RKO (cell line): ENCODE data around the gene LASP1.
A peak's percentile ranks its signal among the peaks of the same experiment; 100 is the strongest.

Experiments
- DNase-seq: peaks from one replicate; pipeline ENCODE4 v3.0.0-alpha.2; 2016; ENCODE audit warnings: low spot score

The LASP1 gene

DNA sequence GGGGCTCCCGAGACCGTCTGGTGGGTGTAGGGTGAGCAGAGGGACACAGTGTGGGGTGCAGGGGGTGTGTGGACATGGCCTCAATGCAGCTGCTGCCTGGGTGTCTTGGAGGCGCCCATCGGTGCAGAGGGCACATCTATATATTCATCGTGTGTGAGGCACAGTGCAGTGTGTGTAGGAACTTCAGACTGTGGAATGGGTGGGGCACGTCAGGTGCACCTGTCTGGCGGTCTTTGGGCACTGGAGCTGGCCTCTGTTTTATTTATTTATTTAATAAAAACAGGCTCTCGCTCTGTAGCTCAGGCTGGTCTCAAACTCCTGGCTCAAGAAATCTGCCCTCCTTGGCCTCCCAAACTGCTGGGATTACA lies 16.8 kb downstream of the LASP1 start:
- no peak for DNase-seq

DNA sequence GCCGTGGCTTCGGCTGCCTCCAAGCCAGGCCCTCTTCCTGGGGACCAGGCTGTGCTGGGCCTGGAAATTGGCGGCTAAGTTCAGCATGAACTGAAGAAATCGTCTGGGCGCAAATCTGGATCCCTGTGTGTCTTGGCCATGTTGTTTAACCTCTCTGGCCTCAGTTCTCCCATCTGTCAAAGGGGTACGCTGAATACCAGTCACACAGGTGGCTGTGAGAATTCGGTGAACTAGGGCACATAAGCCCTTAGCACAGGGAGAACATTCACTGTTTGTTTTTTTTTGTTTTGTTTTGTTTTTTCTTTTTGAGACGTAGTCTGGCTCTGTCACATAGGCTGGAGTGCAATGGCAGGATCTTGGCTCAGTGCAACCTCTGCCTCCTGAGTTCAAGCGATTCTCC lies 19.0 kb downstream of the LASP1 start:
- DNase-seq: no peak

DNA sequence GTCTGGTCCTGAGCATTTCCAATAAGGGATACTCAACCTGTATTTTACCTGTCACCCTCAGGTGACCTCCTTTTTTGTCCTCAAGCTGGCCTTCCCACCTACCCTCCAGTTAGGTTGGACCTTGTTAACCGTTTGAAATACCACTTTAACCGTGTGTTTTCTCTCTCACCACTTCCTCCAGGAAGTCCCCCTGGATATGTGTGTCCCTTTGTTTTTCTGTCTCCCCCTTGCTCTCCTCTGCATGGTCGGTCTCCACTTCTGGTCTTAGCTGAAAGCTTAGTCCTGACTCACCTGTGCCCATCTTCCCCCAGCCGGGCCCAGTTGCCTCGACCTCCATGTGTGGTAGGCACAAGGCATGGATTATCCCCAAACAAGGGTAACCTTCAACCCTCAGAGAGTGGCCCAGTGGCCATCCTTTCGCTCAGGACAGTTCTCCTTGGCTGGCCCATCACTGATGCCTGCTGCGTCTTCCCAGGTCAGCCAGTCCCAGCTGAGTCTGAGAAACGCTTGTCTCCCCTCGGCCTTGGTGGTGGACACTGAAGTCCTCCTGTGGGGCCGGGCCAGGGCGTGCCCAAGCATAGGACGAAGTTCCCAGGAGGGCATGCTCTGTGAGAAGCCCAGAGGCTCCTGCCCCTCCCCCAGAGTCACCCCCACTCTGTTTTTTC lies 20.0 kb downstream of the LASP1 start:
- no peak for DNase-seq

DNA sequence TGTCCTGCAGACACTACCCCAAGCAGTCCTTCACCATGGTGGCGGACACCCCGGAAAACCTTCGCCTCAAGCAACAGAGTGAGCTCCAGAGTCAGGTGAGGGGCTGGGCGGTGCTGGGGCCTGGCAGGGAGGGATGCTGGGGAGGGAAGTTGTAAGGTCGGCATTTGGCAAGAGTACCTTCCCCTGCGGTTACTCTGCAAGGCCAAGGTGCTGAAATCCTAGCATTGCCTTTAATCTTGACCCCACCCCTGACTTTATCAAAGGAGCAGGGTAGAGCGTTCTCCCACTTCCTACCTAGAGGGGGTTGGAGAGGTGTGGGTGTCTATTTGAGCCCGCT lies 20.5 kb downstream of the LASP1 start:
- no peak for DNase-seq

DNA sequence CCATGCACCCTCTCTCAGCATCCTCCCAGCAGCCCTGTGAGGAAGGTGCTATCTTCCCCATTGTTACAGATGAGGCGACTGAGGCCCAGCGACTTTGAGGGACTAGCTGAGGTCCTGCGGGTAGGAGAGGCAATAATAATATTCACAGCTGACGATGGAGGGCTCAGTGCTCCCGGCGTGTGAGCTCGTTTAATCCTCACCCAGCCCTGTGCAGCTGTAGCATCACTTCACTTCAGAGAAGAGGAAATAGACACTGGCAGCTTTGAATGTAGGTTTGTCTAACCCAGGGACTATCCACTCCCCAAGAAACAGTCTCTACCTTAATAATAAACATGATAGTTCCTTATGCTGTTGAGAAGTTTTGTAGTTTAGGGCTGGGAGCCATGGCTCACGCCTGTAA lies 21.6 kb downstream of the LASP1 start:
- DNase-seq: no peak

DNA sequence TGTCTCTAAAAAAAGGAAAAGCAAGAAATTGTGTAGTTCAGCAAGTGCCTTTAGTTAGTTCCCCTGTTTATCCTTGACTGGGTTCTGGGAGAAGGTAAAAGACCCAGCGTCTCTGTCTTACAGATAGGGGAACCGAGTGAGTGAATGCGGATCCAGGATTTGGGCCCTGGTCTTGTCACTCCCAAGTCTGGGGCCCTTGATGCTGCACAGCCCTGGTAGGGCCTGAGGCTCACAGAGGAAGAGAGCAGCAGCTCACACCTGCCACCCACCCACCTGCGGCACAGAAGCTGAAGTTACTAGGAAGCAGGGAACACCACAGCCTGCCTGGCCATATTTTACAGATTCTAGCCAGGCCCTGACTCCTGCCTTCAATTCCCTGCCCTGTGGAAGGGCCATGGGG lies 22.2 kb downstream of the LASP1 start:
- DNase-seq: no peak

DNA sequence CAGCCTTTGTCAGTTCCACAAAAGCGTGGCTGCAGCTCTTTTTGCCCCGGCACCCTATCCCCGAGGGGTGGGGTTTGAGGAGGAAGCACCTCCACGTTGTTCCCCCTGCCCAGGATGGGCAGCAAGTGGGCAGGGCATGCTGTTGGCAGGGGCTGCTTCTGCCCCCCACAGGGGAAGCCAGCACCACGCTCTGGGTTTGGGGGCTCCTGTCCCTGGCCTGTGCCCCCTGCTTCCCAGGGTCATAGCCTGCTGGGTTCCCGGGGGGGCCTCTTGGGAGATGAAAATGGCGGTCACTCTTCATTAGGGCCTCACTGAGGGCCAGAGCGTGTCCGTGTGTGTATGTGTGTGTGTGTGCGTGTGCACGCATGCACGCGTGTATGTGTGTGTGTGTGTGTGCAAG lies 22.8 kb downstream of the LASP1 start:
- no peak for DNase-seq

DNA sequence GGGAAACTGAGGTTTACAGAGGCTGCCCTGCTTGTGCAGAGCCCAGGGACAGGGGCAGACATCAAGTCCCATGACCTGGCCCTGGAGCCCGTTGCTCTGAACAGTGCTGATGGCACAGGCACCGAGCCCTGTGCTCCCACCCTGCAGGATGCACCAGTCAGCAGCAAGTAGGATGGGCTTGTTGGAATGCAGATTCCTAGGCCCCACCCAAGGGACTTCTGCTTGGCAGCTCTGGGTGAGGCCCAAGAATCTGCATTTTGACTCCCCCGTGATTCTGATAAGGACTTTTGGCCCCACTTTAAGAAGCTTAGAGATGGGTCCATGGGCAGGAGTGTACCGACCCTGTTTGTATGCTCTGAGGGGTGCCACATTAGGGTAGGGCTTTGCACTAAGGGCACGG lies 23.3 kb downstream of the LASP1 start:
- no peak for DNase-seq

DNA sequence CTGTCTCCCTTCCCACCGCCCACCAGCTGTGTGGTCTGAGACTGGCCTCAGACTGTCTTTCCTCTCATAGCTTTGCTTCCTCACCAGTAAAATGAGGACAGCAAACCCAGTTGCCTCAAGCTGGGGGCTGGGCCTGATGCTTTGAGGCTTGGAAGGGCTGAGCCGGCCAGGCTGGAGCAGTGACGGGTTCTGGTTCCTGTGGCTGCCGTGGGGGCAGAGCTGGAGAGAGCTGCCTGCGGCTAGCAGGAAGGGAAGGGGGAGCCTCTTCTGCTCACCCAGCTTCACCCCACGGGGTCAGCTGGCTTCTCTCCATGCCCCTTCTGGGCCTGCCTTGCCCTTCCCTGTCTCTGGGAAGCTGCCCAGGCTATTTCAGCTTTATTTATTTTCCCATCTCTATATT lies 23.7 kb downstream of the LASP1 start:
- DNase-seq: no peak

DNA sequence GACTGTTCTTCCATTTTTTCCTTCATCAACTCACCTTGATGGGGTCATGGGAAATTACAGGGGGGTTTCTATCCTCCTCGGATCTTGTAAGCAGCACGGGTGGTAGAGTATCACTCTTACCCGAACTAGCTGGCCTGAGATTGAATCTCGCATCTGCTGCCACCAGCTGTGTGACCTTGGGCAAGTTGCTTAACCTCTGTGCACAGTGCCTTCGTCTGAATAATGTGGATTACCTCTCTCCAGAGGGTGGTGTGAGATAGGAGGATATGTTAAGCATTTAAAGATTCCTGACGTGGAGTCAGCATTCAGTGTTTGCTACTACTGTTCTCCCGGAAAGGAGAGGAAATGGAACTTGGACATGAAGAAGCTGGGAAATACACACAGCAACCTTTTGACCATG lies 24.4 kb downstream of the LASP1 start:
- no peak for DNase-seq

DNA sequence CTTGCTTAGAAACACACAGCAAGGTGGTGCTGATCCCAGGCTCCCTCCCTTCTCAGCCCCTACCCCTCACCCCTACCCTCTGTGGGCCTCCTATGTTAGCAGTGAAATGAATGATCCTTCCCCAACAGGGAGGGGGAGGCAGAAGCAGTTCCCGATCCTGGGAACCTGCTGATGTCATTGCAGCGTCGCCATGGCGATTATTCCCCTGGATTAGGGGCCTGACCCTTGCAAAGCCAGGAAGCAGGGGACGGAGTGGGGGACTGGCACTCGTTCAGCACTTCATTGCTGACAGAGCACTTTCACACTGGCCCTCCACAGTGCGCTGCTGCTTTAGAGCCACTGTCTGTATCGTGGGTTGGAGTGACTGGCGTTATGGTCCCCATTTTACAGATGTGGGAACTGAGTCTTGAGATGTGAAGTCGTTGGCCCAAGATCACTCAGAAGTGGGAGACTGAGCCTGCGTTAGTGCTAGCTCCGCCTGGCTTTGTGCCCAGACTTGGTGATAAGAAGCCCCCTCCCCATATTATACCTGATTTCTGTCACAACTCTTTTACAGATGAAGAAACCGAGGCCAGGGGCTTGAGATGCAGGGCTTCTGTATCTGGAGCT lies 26.6 kb downstream of the LASP1 start:
- no peak for DNase-seq

DNA sequence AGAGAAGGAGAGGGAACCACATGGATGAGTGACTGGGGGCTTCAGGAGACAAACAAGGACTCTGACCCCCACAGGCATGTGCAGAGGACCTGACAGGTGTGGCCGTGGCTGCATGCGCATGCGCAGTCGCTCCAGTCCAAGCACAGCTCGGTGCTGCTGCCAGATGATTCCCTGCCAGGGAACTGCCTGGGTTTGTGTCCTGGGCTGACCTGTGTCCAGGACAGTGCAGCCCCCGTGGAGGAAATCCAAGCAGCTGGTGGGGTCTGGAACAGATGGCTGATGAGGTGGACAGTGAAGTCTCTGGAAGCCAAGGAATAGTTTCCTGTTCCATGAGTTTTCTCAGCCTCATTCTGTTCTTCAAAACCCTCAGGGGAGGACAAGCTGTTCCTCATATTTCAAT lies 27.3 kb downstream of the LASP1 start:
- no peak for DNase-seq

DNA sequence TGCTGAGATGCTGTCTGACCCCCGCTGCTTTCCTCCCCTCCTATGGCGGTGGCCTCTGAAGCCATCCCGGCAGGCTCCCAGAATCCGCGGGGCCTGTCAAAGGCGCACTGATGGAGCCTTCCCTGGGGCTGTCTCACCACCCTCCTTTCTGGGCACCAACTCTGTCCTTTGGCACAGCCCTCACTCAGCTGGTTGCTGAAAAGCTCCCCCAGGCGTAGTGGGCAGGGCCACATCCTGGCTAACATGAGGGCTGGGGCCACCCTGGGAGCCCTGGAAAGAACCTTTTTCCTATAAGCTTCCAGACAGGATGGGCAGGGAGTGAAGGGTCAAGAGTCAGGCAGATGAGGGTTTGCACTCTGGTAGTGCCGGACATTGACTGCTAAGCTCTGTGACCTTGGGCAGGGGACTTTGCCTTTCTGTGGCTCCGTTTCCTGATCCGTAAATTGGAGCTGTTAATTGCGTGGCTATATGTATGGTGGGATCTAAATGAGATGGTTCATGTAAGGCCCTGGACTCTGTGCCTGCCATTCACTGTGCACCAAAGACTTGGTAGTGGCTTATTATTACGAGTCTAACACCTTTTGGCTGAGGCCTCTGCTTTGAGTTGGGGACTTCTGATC lies 27.9 kb downstream of the LASP1 start:
- DNase-seq: no peak

DNA sequence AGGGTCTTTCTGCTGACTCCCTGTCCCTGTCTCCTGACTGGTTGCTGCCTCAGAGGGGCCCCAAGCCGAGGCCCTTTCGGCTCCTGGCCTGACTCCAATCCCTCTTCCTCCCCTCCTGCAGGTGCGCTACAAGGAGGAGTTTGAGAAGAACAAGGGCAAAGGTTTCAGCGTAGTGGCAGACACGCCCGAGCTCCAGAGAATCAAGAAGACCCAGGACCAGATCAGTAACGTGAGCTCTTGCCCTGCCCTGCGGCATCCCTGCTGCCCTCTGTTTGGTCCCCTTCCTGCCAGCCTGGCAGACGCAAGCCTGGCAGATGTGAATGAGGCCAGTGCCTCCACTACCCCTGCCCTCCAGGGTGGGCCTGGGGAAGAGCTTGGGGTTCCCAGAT lies 28.4 kb downstream of the LASP1 start:
- no peak for DNase-seq

DNA sequence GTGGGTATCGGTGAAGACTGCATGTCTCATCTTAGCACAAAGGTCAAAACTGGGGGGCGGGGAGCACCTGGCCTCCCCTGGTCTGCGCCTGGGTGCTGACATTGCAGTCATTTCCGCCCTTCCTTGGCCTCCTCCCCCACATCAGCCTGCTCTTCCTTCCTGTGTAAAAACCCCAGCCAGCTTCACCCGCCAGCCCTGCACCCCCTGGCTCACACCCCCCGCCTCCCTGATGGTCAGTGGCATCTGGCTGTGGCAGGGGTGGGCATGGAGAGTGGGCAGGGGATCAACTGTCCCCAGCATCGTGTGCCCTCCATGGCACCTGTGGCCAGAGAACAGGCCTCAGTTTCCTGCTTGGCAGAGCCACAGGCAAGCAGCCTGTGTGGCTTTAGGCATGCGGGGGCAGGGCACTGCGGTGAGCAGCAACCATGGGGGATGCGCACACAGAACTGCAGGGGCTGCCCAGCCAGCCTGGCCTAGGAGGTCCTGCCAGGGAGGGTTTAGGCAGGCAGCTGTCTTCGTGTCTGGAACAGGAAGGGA lies 29.0 kb downstream of the LASP1 start:
- no peak for DNase-seq

DNA sequence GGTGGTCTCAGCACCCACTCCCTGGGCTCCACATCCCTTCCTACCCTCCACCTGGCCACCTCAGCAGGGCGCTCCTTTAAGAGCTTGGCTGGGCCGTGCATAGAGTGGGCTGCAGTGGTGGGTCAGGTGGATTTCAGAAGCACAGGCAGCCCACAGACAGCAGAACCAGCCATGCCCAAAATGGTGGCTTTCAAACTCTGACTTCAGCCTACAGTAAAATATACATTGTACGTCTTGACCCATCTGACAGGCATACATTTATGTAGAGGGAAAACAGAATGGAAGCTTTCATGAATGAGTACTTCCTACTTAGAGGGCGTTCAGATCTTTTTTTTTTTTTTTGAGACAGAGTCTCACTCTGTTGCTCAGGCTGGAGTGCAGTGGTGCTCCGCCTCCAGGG lies 29.6 kb downstream of the LASP1 start:
- no peak for DNase-seq

DNA sequence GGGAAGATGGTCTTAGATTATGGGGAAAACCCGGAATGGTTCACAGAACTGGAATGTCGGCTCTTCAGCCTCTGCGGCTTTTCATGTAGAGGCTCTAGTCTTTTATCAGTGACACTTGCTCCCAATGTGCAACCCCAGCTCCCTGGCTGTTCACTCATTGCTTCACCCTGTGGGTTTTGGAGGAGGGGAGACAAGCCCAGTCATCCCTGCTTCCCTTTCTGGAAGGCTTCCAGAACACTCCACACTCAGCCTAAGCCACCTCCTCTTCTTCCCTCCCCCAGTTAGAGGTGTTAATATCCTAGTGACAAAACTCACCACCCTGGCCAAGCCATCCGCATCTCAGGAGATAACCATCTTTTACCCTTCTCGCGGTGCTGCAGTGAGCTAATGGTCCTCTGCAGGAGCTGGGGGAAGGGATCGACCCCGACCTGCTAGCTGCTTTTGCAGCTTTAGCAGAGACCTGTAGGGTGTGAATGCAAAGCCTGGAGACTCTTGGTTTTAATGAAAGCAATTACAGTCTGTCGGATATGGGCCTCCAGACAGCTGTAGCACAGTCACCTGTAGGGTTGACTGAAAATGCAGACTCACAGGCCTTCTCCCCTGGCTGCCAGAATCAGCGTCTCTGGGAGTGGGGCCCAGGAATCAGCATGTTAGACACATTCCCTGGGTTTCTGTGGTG lies 31.3 kb downstream of the LASP1 start:
- peak; percentile 33 for DNase-seq

DNA sequence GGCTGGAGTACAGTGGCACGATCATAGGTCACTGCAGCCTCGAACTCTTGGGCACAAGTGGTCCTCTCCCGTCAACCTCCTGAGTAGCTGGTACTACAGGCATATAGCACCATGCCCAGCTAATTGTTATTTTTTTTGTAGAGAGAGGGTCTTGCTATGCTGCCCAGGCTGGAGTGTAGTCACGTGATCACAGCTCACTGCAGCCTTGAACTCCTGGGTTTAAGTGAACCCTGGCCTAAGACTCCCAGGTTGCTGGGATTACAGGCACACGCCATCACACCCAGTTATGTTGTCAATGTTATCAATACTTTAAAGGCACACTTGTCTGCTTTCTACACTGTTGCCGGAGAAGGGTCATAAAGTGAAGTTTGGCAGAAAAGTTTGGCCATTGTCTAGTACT lies 33.5 kb downstream of the LASP1 start:
- no peak for DNase-seq

DNA sequence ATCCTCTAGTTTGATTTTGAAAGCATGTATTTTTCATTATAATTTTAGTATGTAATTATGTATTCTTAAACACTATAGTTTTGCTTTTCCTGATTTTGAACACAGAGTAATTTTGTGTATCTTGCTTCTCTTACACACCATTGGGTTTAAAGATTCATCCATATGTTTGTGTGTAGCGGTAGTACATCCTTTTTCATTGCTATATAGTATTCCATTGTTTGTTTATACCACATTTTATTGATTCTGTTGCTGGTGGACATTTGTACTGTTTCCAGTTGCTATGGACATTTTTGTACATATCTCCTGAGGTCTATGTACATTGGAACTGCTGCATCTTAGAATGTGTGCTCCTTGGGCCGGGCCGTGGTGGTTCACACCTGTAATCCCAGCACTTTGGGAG lies 35.0 kb downstream of the LASP1 start:
- no peak for DNase-seq

DNA sequence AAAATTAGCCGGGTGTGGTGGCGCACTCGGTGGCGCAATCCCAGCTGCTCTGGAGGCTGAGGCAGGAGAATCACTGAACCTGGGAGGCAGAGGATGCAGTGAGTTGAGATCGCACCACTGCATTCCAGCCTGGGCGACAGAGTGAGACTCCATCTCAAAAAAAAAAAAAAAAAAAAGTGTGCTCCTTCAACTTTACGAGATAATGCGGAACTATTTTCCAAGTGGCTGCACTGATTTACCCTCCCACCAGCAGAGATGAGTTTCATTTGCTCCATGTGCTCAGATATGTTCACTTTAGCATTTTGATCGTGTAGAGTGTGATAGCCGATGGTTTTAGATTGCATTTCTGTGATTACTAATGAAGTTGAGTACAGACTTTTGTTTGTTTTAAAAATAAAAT lies 35.5 kb downstream of the LASP1 start:
- DNase-seq: no peak

DNA sequence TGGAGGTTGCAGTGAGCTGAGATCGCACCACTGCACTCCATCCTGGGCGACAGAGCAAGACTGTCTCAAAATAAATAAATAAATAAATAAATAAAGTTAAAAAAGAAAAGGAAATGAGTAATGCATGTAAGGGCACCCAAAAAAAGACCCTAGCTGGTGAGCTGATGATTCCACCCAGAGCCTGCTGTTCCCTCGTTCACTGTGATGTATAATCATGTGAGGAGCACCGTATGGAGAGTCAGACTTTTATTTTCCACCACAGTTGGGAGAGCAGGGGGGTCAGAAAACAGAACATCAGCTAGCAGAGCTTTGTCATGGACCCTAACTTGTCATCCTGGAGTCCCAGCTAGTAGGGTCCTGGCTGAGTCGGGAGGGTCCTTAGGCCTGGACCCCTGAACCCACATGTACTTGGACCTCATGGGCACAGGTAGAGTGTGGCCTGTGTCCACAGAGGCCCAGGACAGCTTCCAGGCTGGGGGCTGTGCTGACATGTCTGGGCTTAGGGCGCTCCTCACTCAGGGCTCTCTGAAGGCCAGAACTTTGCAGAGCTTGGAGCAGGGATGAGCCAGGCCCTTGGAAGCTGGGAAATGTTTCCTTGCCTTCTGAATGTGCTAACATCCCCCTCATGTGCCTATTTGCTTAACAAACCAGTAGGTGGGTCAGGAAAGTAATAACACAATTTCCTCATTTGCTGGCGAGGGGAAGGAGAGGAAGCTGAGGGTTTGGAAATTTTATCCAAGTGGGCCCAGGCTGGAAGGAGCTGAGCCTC lies 36.8 kb downstream of the LASP1 start:
- no peak for DNase-seq

DNA sequence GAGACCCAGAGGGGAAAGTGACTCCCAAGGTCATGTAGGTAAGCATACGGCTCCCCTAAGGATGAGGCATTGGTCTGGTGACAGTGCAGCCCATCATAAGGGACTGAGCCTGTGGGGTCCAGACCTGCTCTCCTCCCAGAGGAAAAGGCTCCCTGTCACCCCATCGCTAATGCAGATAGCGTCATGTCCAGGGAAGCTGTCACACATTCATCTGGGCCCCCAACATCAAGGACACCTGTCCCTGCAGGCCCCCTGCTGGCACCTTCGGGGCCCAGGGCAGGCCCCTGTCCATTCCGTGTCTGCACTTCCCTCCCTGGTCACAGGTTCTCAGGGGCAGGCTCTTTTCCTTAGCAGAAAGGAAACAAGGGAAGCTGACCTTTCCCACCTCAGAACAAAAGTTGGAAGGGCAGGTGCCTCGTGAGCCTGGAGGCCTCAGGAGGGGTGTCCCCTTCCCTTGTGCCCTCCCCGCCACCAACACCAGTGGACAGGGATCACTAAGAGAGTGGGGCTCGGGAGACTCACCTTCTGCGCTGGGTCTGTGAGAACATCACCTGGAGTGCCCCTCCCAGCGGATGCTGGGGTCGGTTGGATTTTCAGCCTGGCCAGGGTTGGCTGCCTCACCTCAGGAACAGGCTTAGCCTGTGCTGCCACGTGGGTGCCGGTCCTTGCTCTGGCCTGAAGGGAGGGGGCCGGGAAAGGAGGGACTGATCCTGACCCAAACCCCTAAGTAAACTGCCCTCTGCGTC lies 38.2 kb downstream of the LASP1 start:
- DNase-seq: no peak
